Measurements from ENCODE around the gene ATE1. TPM values are rescaled to one million over a fixed set of nuclear protein-coding genes. Genes with fewer than 3 reads are reported as not detected.
"Not testable (repeated sequence)": the region's sequence is repeated elsewhere in the genome, so short reads cannot be mapped to it uniquely, and the experiment has no call there.

ATE1 gene
- polyA plus RNA-seq, 5 donors: 21.4 to 40.1 (median 36.8) TPM

- DNase-seq: not testable (repeated sequence)
Observed at GRCh38 chr10:121699703-121700102, 228.1 kb downstream of the ATE1 start.

GRCh38 chr10:121698902-121699301 lies 228.9 kb downstream of the ATE1 start:
- DNase-seq: no peak

- no peak for DNase-seq
Observed at GRCh38 chr10:121698336-121698735, 229.5 kb downstream of the ATE1 start.

- no peak for DNase-seq
Observed at GRCh38 chr10:121696854-121697253, 231.0 kb downstream of the ATE1 start.

- DNase-seq: no peak
Observed at GRCh38 chr10:121695731-121696464, 231.9 kb downstream of the ATE1 start.

GRCh38 chr10:121694966-121695643 lies 232.7 kb downstream of the ATE1 start:
- no peak for DNase-seq

GRCh38 chr10:121694327-121694965 lies 233.4 kb downstream of the ATE1 start:
- no peak for DNase-seq

- DNase-seq: no peak
Observed at GRCh38 chr10:121692626-121693025, 235.2 kb downstream of the ATE1 start.

- no peak for DNase-seq
Observed at GRCh38 chr10:121690970-121691369, 236.9 kb downstream of the ATE1 start.

Other genes with a start within 250 kb of the ATE1 start
- gene NSMCE4A, start 47.2 kb upstream of the ATE1 start, polyA plus RNA-seq (ENCODE audit: insufficient read depth in 1 of 5, insufficient read length in 5 of 5, low replicate concordance in 1 of 5): 100 to 1,000 TPM in 3 of 5 donors, 10 to 100 TPM in 2; 88.9 to 117 (median 103) TPM
- 10 to 100 TPM; 15.5 to 32.4 (median 24.3) TPM for gene TACC2, start 61.1 kb upstream of the ATE1 start, polyA plus RNA-seq (ENCODE audit: insufficient read depth in 1 of 5, insufficient read length in 5 of 5, low replicate concordance in 1 of 5)